HG02852 (cell line): Measurements from ENCODE around the gene PES1.
"Not testable (repeated sequence)": the region's sequence is repeated elsewhere in the genome, so short reads cannot be mapped to it uniquely, and the experiment has no call there.

Source experiments
- ATAC-seq: cut with Tn5 transposase; IDR thresholded peaks from one replicate; pipeline ENCODE4 v1.9.1; 2021; ENCODE audit warnings: mild to moderate bottlenecking, moderate library complexity; ENCODE audit not compliant: unreplicated experiment

Gene PES1

GRCh38 chr22:30578481-30578880 lies 13.2 kb downstream of the PES1 start:
- no peak for ATAC-seq

- ATAC-seq, result no peak
Observed at GRCh38 chr22:30575859-30576258, 15.9 kb downstream of the PES1 start.

GRCh38 chr22:30574997-30575671 lies 16.6 kb downstream of the PES1 start:
- ATAC-seq, result no peak

- ATAC-seq, result no peak
Observed at GRCh38 chr22:30574095-30574981, 17.4 kb downstream of the PES1 start, which contains the start of gene GAL3ST1. GAL3ST1 (minus strand) TSS chr22:30574665; CDS start chr22:30557392, 17,273 bp downstream.

- ATAC-seq, result no peak
Observed at GRCh38 chr22:30573594-30574094, 18.1 kb downstream of the PES1 start.

- ATAC-seq, result no peak
Observed at GRCh38 chr22:30572840-30573593, 18.7 kb downstream of the PES1 start.

GRCh38 chr22:30572210-30572609 lies 19.5 kb downstream of the PES1 start:
- no peak for ATAC-seq

- no peak for ATAC-seq
Observed at GRCh38 chr22:30569674-30570202, 22.0 kb downstream of the PES1 start.

GRCh38 chr22:30568137-30568805 lies 23.4 kb downstream of the PES1 start:
- ATAC-seq, result no peak

- not testable (repeated sequence) for ATAC-seq
Observed at GRCh38 chr22:30567277-30567676, 24.4 kb downstream of the PES1 start.

GRCh38 chr22:30566125-30566524 lies 25.6 kb downstream of the PES1 start:
- ATAC-seq, result no peak

- ATAC-seq, result no peak
Observed at GRCh38 chr22:30565341-30565740, 26.4 kb downstream of the PES1 start.

GRCh38 chr22:30564761-30565119 lies 27.0 kb downstream of the PES1 start:
- no peak for ATAC-seq

GRCh38 chr22:30564045-30564760 lies 27.5 kb downstream of the PES1 start:
- no peak for ATAC-seq

- no peak for ATAC-seq
Observed at GRCh38 chr22:30562366-30562765, 29.3 kb downstream of the PES1 start.

GRCh38 chr22:30561402-30562189 lies 30.1 kb downstream of the PES1 start:
- no peak for ATAC-seq

- not testable (repeated sequence) for ATAC-seq
Observed at GRCh38 chr22:30560643-30561202, 31.0 kb downstream of the PES1 start.

GRCh38 chr22:30559889-30560288 lies 31.8 kb downstream of the PES1 start:
- ATAC-seq, result no peak

GRCh38 chr22:30557243-30557642 lies 34.5 kb downstream of the PES1 start:
- ATAC-seq, result no peak
